K562 (cell line): ENCODE results near the gene P2RX3. TPM values are rescaled to one million over a fixed set of nuclear protein-coding genes. Genes with fewer than 3 reads are reported as not detected.

Experiments
- BRF1 ChIP-seq: IDR thresholded peaks from 3 replicates; pipeline ENCODE4 v1.6.1; 2011; ENCODE audit warnings: borderline replicate concordance, mild to moderate bottlenecking; ENCODE audit not compliant: insufficient read length; ENCODE audit errors: extremely low read depth
- EP300 ChIP-seq: IDR thresholded peaks from 2 replicates; pipeline ENCODE4 v1.6.1; 2012; ENCODE audit warnings: low read length, improper control_type of control experiment
- MAFF ChIP-seq: IDR thresholded peaks from 2 replicates; pipeline ENCODE4 v1.6.1; 2012; ENCODE audit warnings: low read length, improper control_type of control experiment
- MTF1 ChIP-seq: fragments of 250-450 bp; sonication (Bioruptor Pico); IDR thresholded peaks from 2 replicates; pipeline ENCODE4 v1.9.0; 2021; ENCODE audit warnings: moderate library complexity, mild to moderate bottlenecking, inconsistent platforms, borderline replicate concordance
- NRF1 ChIP-seq, 2 experiments: fragments of 450-650 bp; IDR thresholded peaks in 1 of 2; conservative IDR thresholded peaks in 1 of 2; 2 replicates each; pipeline ENCODE4 v1.6.1; 2014; ENCODE audit warnings: mild to moderate bottlenecking in 2 of 2
- WHSC1 ChIP-seq: IDR thresholded peaks from one replicate; pipeline ENCODE4 v1.6.1; 2012; ENCODE audit warnings: low read length, control low read depth, inconsistent platforms
- ZBTB7A ChIP-seq: IDR thresholded peaks from 2 replicates; pipeline ENCODE4 v1.6.1; 2011; ENCODE audit warnings: low read depth, mild to moderate bottlenecking, low read length, moderate library complexity, borderline replicate concordance; ENCODE audit not compliant: control insufficient read depth
- polyA plus RNA-seq, 8 experiments: library from polyadenylated mRNA; depleted of rRNA in 4 of 8; stranded (reverse) in 5 of 8; unstranded in 3 of 8; fragments of >200 nt; fragmentation: Nextera tagmentation in 2 of 8; fragmentation: Illumina TruSeq in 1 of 8; extraction: Ambion mirVana in 2 of 8; extraction: Trizol in 1 of 8; gene quantifications; 2 replicates each; pipeline versions ENCODE4 v1.2.1 to v1.2.3, GENCODE V29; 2011 to 2014; ENCODE audit warnings: inconsistent platforms in 1 of 8, missing spikeins in 1 of 8
- total RNA-seq, 7 experiments: library from RNA; depleted of rRNA in 6 of 7; stranded (reverse); fragments of >200 nt in 6 of 7; fragmentation: Illumina TruSeq in 2 of 7; extraction: Trizol in 2 of 7; gene quantifications; 2 replicates each; pipeline versions ENCODE4 v1.2.1 to v1.2.3, GENCODE V29; 2011 to 2021; ENCODE audit warnings: low replicate concordance in 1 of 7
- TF ChIP-seq, protein P1 (sequence below): fragments of 250-450 bp; sonication (Bioruptor Pico); IDR thresholded peaks from 2 replicates; pipeline ENCODE4 v1.5.0; 2021
- TF ChIP-seq, protein P2 (sequence below): fragments of 250-450 bp; sonication (Bioruptor Pico); IDR thresholded peaks from 2 replicates; pipeline ENCODE4 v1.4.0; 2020; ENCODE audit warnings: mild to moderate bottlenecking, moderate library complexity
- TF ChIP-seq, protein P3 (sequence below): fragments of 200-800 bp; sonication (Bioruptor generic); IDR thresholded peaks from 2 replicates; pipeline ENCODE4 v1.6.1; 2017; ENCODE audit warnings: missing genetic modification characterization, missing compliant biosample characterization
- TF ChIP-seq, protein P4 (sequence below), 2 experiments: fragments of 450-650 bp; formaldehyde crosslinking in 1 of 2; IDR thresholded peaks; 2 replicates each; pipeline versions ENCODE4 v1.4.0 to v1.6.1; 2014 to 2020; ENCODE audit warnings: mild to moderate bottlenecking in 2 of 2, borderline replicate concordance in 1 of 2, low read depth in 1 of 2

P2RX3 gene
- total and polyA plus RNA-seq, 9 of the 15 experiments (the other 6 are each of a cell fraction or from before 2014, with no cell fraction given): not detected

DNA sequence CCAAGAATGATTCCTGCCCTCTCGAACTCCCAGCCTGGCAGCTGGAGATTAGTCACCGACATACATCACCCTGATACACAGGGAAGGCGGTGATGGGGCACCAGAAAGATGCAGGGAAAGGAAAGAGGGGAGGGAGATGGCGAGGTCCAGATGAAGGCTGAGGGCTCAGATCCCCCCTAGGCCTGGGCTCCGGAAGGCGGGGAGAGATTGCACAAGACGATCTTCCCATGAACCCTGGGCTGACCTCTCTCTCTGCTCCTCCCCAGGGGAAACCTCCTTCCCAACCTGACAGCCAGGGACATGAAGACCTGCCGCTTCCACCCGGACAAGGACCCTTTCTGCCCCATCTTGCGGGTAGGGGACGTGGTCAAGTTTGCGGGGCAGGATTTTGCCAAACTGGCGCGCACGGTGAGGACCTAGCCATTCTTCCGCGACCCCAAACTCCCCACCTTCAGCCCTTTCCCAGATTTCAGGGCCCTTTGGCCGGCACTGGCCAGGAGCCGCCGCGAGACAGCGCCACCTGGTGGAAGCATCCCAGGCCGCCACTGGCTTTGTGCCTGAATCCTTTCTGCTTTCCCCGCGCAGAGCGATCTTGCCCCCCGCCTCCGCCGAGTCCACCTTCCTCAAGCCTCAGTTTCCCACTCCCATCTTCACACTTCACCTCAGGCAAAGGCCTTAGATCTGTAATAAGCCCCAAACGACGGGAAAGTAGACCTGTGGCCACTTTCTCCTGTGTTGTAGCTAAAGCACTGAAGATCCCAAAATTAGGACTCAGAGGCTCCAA, 11.5 kb downstream of the P2RX3 start (continued):
- TF ChIP-seq NRF1 (conservative IDR thresholded peaks at IDR 0.05 in 1 of 2, IDR thresholded peaks at IDR 0.05 in 1 of 2): peak; percentile 40 to 59; a peak in 3 of 4 replicates
- TF ChIP-seq MTF1 (CRISPR knock-in tag): no peak
- TF ChIP-seq EP300: 0 out of 2 replicates have a peak, but pooled peaks have one; percentile 23
- no peak for TF ChIP-seq WHSC1
- TF ChIP-seq, protein P1, sequence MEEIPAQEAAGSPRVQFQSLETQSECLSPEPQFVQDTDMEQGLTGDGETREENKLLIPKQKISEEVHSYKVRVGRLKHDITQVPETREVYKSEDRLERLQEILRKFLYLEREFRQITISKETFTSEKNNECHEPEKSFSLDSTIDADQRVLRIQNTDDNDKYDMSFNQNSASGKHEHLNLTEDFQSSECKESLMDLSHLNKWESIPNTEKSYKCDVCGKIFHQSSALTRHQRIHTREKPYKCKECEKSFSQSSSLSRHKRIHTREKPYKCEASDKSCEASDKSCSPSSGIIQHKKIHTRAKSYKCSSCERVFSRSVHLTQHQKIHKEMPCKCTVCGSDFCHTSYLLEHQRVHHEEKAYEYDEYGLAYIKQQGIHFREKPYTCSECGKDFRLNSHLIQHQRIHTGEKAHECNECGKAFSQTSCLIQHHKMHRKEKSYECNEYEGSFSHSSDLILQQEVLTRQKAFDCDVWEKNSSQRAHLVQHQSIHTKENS (CRISPR knock-in tag): no peak
- peak; percentile 41; the same call in 1 of the 2 replicates for TF ChIP-seq ZBTB7A
- TF ChIP-seq, protein P2, sequence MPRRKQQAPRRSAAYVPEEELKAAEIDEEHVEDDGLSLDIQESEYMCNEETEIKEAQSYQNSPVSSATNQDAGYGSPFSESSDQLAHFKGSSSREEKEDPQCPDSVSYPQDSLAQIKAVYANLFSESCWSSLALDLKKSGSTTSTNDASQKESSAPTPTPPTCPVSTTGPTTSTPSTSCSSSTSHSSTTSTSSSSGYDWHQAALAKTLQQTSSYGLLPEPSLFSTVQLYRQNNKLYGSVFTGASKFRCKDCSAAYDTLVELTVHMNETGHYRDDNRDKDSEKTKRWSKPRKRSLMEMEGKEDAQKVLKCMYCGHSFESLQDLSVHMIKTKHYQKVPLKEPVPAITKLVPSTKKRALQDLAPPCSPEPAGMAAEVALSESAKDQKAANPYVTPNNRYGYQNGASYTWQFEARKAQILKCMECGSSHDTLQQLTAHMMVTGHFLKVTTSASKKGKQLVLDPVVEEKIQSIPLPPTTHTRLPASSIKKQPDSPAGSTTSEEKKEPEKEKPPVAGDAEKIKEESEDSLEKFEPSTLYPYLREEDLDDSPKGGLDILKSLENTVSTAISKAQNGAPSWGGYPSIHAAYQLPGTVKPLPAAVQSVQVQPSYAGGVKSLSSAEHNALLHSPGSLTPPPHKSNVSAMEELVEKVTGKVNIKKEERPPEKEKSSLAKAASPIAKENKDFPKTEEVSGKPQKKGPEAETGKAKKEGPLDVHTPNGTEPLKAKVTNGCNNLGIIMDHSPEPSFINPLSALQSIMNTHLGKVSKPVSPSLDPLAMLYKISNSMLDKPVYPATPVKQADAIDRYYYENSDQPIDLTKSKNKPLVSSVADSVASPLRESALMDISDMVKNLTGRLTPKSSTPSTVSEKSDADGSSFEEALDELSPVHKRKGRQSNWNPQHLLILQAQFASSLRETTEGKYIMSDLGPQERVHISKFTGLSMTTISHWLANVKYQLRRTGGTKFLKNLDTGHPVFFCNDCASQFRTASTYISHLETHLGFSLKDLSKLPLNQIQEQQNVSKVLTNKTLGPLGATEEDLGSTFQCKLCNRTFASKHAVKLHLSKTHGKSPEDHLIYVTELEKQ: no peak
- TF ChIP-seq, protein P3, sequence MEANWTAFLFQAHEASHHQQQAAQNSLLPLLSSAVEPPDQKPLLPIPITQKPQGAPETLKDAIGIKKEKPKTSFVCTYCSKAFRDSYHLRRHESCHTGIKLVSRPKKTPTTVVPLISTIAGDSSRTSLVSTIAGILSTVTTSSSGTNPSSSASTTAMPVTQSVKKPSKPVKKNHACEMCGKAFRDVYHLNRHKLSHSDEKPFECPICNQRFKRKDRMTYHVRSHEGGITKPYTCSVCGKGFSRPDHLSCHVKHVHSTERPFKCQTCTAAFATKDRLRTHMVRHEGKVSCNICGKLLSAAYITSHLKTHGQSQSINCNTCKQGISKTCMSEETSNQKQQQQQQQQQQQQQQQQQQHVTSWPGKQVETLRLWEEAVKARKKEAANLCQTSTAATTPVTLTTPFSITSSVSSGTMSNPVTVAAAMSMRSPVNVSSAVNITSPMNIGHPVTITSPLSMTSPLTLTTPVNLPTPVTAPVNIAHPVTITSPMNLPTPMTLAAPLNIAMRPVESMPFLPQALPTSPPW (CRISPR knock-in tag): 0 out of 2 replicates have a peak, but pooled peaks have one; percentile 18
- TF ChIP-seq, protein P4, sequence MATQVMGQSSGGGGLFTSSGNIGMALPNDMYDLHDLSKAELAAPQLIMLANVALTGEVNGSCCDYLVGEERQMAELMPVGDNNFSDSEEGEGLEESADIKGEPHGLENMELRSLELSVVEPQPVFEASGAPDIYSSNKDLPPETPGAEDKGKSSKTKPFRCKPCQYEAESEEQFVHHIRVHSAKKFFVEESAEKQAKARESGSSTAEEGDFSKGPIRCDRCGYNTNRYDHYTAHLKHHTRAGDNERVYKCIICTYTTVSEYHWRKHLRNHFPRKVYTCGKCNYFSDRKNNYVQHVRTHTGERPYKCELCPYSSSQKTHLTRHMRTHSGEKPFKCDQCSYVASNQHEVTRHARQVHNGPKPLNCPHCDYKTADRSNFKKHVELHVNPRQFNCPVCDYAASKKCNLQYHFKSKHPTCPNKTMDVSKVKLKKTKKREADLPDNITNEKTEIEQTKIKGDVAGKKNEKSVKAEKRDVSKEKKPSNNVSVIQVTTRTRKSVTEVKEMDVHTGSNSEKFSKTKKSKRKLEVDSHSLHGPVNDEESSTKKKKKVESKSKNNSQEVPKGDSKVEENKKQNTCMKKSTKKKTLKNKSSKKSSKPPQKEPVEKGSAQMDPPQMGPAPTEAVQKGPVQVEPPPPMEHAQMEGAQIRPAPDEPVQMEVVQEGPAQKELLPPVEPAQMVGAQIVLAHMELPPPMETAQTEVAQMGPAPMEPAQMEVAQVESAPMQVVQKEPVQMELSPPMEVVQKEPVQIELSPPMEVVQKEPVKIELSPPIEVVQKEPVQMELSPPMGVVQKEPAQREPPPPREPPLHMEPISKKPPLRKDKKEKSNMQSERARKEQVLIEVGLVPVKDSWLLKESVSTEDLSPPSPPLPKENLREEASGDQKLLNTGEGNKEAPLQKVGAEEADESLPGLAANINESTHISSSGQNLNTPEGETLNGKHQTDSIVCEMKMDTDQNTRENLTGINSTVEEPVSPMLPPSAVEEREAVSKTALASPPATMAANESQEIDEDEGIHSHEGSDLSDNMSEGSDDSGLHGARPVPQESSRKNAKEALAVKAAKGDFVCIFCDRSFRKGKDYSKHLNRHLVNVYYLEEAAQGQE (IDR thresholded peaks at IDR 0.05; ENCODE audit: borderline replicate concordance): peak; percentile 34; the same call in 1 of the 2 replicates
- TF ChIP-seq, protein P4 (CRISPR knock-in tag; IDR thresholded peaks at IDR 0.05; ENCODE audit: low read depth): no peak
- TF ChIP-seq BRF1: no peak
- TF ChIP-seq MAFF: no peak
